WI38 (cell line): ENCODE results near the gene MGLL.

Experiments used
- H3K4me3 ChIP-seq: 2 replicates; pipeline ENCODE4 v1.5.1; 2011; ENCODE audit warnings: low read depth, mild to moderate bottlenecking, control low read depth, low read length
- TF ChIP-seq, protein P1 (sequence below): IDR thresholded peaks from 2 replicates; pipeline ENCODE4 v1.5.1; 2012; ENCODE audit warnings: low read depth, mild to moderate bottlenecking, control low read depth, low read length

The MGLL gene

DNA sequence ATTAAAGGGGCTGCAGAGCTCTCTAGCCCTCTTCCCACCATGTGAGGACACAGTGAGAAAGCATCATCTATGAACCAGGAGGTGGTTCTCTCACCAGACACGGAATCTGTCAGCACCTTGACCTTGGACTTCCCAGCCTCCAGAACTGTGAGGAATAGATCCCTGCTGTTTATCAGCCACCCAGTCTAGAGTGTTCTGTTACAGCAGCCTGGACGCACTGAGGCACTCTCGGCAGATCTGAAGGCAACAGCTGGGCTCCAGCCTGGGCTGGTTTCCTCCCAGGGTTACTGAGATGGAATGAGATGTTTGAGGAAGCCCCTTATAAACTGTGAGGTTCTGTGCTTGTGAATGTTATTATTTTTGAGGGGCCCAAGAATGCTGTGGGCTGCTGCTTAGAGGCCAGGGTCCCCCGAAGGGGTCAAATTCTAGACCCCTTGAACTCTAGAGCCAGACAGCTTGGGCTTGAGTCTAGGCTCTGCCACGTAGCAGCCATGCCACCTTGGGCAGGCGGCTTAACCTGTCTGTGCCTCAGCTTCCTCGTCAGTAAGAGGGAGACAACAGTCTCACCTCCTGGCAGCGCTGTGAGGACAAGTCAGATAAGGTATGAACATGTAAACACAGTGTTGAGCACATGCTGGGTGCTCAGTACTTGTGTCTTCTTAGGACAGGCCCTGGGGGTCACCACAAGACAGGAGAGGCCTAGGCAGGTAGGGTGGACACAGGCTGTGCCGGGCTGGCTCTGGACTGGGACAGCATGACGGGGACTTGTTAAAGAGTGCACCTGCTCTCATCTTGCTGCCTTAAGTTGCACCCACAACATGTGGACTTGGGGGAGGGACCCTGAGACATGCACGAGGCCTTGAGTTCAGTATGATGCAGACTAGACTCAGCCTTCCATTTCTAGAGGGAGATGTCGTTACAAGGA lies 49.2 kb downstream of the MGLL start:
- TF ChIP-seq, protein P1, sequence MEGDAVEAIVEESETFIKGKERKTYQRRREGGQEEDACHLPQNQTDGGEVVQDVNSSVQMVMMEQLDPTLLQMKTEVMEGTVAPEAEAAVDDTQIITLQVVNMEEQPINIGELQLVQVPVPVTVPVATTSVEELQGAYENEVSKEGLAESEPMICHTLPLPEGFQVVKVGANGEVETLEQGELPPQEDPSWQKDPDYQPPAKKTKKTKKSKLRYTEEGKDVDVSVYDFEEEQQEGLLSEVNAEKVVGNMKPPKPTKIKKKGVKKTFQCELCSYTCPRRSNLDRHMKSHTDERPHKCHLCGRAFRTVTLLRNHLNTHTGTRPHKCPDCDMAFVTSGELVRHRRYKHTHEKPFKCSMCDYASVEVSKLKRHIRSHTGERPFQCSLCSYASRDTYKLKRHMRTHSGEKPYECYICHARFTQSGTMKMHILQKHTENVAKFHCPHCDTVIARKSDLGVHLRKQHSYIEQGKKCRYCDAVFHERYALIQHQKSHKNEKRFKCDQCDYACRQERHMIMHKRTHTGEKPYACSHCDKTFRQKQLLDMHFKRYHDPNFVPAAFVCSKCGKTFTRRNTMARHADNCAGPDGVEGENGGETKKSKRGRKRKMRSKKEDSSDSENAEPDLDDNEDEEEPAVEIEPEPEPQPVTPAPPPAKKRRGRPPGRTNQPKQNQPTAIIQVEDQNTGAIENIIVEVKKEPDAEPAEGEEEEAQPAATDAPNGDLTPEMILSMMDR, result no peak
- no peak overlapping the region for H3K4me3 ChIP-seq

GRCh38 chr3:127772273-127772672 lies 50.0 kb downstream of the MGLL start:
- H3K4me3 ChIP-seq, result no peak overlapping the region
- TF ChIP-seq, protein P1, result no peak

DNA sequence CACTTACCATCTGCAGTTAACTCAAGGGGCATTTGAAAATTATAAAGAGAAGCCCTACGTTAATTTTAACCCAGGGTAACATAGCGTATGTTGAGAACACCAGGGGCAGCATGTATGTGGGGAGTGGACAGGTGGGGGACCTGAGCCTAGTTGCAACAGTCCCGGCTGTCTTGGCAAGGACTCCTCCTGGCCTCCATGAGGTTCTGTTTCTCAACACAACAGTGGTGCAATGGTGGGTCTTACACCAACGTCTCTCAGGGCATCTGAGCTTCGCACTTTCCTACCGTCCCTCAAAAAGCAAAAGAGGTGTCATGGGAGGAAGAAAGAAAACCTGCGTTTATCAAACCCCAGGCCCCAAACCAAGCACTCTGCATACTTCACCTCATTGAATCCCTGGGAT lies 50.6 kb downstream of the MGLL start:
- TF ChIP-seq, protein P1, result no peak
- no peak overlapping the region for H3K4me3 ChIP-seq

DNA sequence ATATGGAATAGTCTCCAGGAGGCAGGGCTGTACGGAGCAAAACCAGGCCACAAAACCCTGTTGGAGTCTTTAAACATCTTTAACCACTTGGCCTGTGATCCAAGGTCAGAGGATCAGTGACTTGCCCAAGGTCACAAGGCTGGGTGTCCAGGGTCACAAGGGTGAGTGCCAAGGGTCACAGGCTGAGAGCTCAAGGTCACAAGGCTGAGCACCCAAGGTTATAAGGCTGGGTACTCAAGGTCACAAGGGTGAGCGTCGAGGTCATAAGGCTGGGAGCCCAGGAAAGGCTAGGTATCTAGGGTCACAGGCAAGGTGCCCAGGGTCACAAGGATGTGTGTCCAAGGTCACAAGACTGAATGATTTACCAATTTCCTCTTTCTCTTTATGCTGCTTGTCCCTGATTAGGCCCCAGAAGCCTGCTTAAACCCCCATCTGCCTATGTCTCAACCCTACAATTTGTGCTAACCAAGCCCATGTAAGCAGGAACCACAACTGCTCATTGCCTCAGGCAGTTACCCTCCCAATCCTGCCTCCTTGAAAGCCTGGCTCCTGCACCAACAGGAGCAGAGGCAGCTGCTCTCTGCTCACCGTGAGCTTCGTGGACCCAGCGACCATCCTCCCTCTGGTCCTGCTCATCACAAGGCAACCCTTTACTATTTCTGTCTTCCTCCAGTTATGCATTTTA lies 51.5 kb downstream of the MGLL start:
- no peak overlapping the region for H3K4me3 ChIP-seq
- TF ChIP-seq, protein P1, result no peak

DNA sequence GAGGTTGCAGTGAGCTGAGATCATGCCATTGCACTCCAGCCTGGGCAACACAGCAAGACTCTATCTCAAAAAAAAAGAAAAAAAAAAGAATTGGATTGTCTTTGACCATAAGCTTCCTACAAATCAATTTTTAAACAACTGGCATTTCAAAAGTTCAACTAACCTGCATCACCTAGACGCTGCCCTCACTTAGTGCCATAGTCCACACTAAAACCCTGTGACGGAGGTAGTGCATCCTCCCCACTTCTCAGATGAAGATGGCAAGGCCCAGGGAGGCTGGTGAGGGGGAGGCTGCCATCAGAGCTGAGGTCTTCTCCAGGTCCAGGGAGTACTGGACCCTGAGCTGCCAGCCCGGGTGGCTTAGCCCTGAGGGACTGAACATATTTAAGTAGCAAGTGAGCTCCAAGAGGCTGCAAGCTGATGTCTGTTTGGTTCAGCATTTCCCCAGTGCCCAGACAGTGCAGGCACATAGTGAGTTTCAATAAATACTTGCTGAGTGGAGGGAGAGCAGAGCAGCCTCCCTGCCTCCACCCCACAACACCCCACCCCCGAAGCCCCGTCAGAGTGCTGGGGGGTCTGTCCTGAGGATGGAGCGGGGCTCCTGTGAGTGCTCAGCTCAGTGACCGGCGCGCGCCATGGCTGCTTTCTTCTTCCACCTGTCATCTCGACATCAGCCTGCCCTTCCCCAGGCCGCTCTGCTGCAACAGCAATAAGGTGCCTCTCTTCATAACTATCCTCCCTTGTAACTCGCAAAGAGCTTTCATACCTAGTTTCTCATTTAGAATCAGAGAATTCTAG lies 52.8 kb downstream of the MGLL start:
- TF ChIP-seq, protein P1, result no peak

GRCh38 chr3:127768346-127769008 lies 53.8 kb downstream of the MGLL start:
- TF ChIP-seq, protein P1, result no peak
- H3K4me3 ChIP-seq, result no peak overlapping the region

More for the DNA sequence above, 52.8 kb downstream of the MGLL start:
- H3K4me3 ChIP-seq, result no peak overlapping the region
